Subcutaneous abdominal adipose tissue (tissue), 5 donors: Measurements from ENCODE around the gene NDUFB11.

Source experiments
- H3K27ac ChIP-seq: one replicate; pipeline ENCODE4 v1.7.0; 2013; ENCODE audit warnings: low read depth, mild to moderate bottlenecking, inconsistent platforms, low read length, moderate library complexity
- H3K27me3 ChIP-seq, 5 donors: one replicate each; pipeline ENCODE4 v1.7.0; 2013; ENCODE audit warnings: low read length in 5 of 5, inconsistent platforms in 1 of 5; ENCODE audit not compliant: control insufficient read depth in 5 of 5, insufficient read depth in 4 of 5
- H3K36me3 ChIP-seq, 5 donors: one replicate each; pipeline ENCODE4 v1.7.0; 2013; ENCODE audit warnings: low read length in 5 of 5; ENCODE audit not compliant: control insufficient read depth in 5 of 5, insufficient read depth in 5 of 5
- H3K4me1 ChIP-seq, 5 donors: one replicate each; pipeline ENCODE4 v1.7.0; 2013; ENCODE audit warnings: low read length in 5 of 5, mild to moderate bottlenecking in 3 of 5, moderate library complexity in 1 of 5; ENCODE audit not compliant: control insufficient read depth in 5 of 5, insufficient read depth in 5 of 5
- H3K4me3 ChIP-seq, 5 donors: one replicate each; pipeline ENCODE4 v1.7.0; 2013; ENCODE audit warnings: low read length in 5 of 5, low read depth in 1 of 5
- H3K9ac ChIP-seq, 5 donors: one replicate each; pipeline ENCODE4 v1.7.0; 2013; ENCODE audit warnings: low read length in 5 of 5, mild to moderate bottlenecking in 4 of 5, moderate library complexity in 3 of 5
- H3K9me3 ChIP-seq, 5 donors: one replicate each; pipeline ENCODE4 v1.7.0; 2013; ENCODE audit warnings: low read length in 5 of 5; ENCODE audit not compliant: control insufficient read depth in 5 of 5
- donor health status: healthy.
- donor health status: healthy.
- donor health status: healthy.
- donor health status: healthy.
- donor health status: healthy.

NDUFB11 gene

DNA sequence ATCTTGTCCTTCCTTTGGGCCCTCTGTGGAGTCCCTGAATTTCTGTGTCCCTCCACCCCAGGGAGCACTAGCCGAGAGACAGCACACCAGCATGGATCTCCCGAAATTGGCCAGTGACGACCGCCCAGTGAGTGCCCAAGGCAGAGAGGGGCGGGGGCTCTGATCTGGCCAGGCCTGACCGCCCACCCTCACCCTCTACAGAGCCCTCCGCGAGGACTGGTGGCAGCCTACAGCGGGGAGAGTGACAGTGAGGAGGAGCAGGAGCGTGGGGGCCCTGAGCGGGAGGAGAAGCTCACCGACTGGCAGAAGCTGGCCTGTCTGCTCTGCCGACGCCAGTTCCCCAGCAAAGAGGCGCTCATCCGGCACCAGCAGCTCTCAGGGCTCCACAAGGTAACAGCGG is 40.7 kb upstream of the NDUFB11 start:
- Histone ChIP-seq H3K4me1 (peaks cover 0 to under 1% (median 0%) of the 10 kb centered on the region in 5 donors), H3K9ac (no peak overlapping the region), H3K27ac (no peak overlapping the region), H3K36me3 (peaks cover 0 to 62% (median 50%) of the 10 kb centered on the region in 5 donors), H3K4me3 (no peak overlapping the region), H3K27me3 (peaks cover 0 to 39% (median 20%) of the 10 kb centered on the region in 5 donors), H3K9me3 (no peaks in the 10 kb centered on the region)

DNA sequence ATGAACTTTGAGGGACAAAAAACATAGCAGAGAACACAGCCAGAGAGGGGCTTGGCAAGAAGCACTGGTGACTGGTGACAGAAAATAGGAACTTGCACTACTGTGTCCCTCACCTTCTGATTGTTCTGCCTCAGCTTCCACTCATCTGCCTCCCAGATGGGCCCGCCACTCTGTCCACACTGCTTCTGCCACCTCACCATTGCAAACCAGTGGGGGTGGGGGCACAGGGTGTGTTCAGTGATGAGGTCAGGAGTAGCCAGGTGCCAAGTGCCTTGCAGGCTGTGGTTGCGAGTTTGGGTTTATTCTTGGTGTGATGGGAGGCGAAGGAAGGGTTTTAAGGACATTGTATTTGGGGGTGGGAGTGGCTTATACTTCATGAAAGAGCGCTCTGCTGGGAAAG is 40.0 kb upstream of the NDUFB11 start:
- Histone ChIP-seq H3K9ac (no peak overlapping the region), H3K36me3 (peaks cover 0 to 68% (median 53%) of the 10 kb centered on the region in 5 donors), H3K4me3 (no peak overlapping the region), H3K27ac (no peak overlapping the region), H3K9me3 (no peaks in the 10 kb centered on the region), H3K4me1 (peaks cover 0 to 2% (median 0%) of the 10 kb centered on the region in 5 donors), H3K27me3 (peaks cover 0 to 41% (median 23%) of the 10 kb centered on the region in 5 donors)

DNA sequence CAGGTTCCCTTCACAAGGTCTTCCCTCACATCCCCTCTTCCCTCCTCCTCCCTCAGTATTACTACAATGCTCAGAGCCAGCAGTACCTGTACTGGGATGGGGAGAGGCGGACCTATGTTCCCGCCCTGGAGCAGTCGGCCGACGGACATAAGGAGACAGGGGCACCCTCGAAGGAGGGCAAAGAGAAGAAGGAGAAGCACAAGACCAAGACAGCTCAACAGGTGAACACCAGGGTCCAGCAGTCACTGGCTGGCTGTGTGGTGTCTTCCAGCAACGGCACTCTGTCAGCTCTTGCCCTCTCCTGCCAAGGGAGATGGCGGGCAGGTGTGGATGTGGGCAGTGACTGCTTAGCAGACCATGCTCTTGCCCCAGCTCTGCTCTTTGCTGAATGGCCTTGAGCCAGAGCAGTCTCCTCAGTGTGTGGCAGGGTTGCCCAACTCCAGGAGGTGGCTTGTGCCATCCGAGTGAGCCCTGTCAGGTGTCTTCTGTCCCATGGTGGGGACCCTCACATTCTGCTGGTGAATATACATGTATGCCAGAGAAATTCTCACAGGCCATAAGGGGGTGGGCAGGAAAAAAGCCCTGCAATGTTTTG is 37.7 kb upstream of the NDUFB11 start:
- Histone ChIP-seq H3K27me3 (peaks cover 0 to 49% (median 31%) of the 10 kb centered on the region in 5 donors), H3K9me3 (no peaks in the 10 kb centered on the region), H3K4me3 (no peak overlapping the region), H3K9ac (no peak overlapping the region), H3K27ac (no peak overlapping the region), H3K4me1 (peaks cover 0 to 7% (median 0%) of the 10 kb centered on the region in 5 donors), H3K36me3 (peaks cover 0 to 89% (median 70%) of the 10 kb centered on the region in 5 donors)

DNA sequence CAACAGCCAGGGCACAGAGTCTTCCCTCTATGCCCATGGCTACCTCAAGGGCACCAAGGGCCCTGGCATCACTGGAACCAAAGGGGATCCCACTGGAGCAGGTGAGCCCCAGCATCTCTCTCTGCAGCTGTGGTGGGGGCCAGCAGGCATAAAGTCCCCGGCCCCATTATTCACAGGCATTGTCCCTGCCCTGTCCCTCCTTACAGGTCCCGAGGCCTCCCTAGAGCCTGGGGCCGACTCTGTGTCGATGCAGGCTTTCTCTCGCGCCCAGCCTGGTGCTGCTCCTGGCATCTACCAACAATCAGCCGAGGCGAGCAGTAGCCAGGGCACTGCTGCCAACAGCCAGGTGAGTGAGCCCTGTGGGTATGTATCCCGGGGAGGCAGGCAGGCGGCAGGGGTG is 36.8 kb upstream of the NDUFB11 start:
- no peaks in the 10 kb centered on the region for H3K9me3 ChIP-seq
- H3K27ac ChIP-seq: no peak overlapping the region
- peaks cover 0 to 48% (median 31%) of the 10 kb centered on the region in 5 donors for H3K27me3 ChIP-seq
- H3K9ac ChIP-seq: no peak overlapping the region
- H3K4me1 ChIP-seq: peaks cover 0 to 7% (median 0%) of the 10 kb centered on the region in 5 donors
- peaks cover 0 to 89% (median 73%) of the 10 kb centered on the region in 5 donors for H3K36me3 ChIP-seq
- no peak overlapping the region for H3K4me3 ChIP-seq

DNA sequence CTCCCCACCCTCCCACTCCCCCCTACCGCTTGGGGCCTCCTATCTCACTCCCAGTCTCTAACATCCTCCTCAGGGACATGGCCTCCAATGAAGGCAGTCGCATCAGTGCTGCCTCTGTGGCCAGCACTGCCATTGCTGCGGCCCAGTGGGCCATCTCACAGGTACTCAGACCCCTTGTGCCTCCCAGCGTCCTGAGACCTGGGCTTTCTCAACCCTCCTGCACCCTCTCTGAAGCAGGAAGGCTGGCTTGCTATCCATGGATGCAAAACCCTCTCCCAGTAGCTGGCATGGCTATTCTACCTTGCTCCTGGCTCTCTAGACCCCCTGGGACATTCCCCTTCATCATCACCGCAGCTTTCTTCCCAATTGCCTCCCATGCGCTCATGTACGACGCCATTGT is 35.8 kb upstream of the NDUFB11 start:
- H3K9ac ChIP-seq: no peak overlapping the region
- peaks cover 0 to 45% (median 28%) of the 10 kb centered on the region in 5 donors for H3K27me3 ChIP-seq
- peaks cover 0 to 7% (median 0%) of the 10 kb centered on the region in 5 donors for H3K4me1 ChIP-seq
- peaks cover 0 to 89% (median 73%) of the 10 kb centered on the region in 5 donors for H3K36me3 ChIP-seq
- H3K4me3 ChIP-seq: no peak overlapping the region
- H3K9me3 ChIP-seq: no peaks in the 10 kb centered on the region
- H3K27ac ChIP-seq: no peak overlapping the region

DNA sequence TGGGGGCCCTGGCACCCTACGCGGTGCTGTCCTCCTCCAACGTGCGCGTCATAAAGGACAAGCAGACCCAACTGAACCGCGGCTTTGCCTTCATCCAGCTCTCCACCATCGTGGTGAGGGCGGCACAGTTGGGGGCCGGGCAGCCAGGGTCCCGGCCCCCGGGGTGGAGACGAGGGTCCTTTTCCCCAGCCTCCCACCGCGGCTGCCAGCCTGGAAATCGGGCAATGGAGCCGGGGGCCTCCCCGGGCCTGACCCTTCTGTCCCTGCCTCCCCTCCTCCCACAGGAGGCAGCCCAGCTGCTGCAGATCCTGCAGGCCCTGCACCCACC is 35.4 kb upstream of the NDUFB11 start:
- H3K4me3 ChIP-seq: no peak overlapping the region
- peaks cover 0 to 44% (median 29%) of the 10 kb centered on the region in 5 donors for H3K27me3 ChIP-seq
- H3K9ac ChIP-seq: no peak overlapping the region
- no peaks in the 10 kb centered on the region for H3K9me3 ChIP-seq
- peaks cover 0 to 7% (median 0%) of the 10 kb centered on the region in 5 donors for H3K4me1 ChIP-seq
- H3K36me3 ChIP-seq: peaks cover 0 to 89% (median 73%) of the 10 kb centered on the region in 5 donors
- H3K27ac ChIP-seq: no peak overlapping the region

DNA sequence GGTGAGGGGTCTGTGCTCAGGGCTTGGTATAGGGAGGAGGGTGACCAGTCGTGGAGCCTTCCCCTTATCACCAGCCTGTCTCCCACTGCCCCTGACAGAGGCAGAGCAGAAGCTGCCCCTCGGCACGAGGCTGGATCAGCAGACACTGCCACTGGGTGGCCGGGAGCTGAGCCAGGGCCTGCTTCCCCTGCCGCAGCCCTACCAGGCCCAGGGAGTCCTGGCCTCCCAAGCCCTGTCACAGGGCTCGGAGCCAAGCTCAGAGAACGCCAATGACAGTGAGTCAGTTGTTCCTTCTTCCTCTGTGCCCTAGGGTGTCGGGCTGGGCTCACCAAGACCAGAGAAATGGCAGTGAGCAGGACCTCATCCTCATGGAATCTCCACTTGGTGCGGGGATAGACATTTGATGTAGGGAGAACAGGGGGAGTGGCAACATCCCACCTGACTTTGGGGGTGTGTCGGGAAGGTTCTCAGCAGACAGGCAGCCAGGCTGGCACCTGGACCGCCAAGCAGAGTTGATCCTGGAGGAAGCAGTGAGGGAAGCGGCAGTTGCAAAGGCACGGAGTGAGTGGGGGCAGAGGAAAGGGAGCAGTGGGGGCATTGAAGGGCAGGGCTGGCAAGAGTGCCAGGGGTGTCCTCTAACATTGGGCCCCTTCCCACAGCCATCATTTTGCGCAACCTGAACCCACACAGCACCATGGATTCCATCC is 34.9 kb upstream of the NDUFB11 start:
- Histone ChIP-seq H3K4me1 (peaks cover 0 to 7% (median 0%) of the 10 kb centered on the region in 5 donors), H3K36me3 (peaks cover 0 to 89% (median 73%) of the 10 kb centered on the region in 5 donors), H3K4me3 (no peak overlapping the region), H3K9me3 (no peaks in the 10 kb centered on the region), H3K27ac (no peak overlapping the region), H3K9ac (no peak overlapping the region), H3K27me3 (peaks cover 0 to 42% (median 27%) of the 10 kb centered on the region in 5 donors)

DNA sequence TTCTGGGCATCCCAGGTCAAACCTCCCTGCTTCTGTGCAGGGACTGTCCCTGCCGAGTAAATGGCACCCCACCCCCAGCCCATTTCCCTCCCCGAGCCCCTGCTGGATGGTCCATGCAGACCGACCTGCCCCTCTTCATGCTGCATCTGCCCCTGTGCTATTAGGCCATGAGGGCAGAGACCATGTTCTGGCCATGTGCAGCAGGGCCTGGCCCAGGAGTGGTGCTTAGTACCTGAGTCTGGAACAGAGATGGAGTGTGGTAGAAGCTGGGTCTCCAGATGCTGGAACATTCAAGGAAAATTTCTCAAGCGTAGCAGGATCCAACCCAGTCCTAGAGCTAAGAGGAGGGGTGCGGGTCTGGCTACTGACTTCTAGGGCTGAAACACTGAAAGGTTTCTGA is 33.8 kb upstream of the NDUFB11 start:
- H3K27ac ChIP-seq: no peak overlapping the region
- H3K36me3 ChIP-seq: peaks cover 0 to 90% (median 80%) of the 10 kb centered on the region in 5 donors
- no peak overlapping the region for H3K9ac ChIP-seq
- H3K4me1 ChIP-seq: peaks cover 0 to 7% (median 0%) of the 10 kb centered on the region in 5 donors
- no peaks in the 10 kb centered on the region for H3K9me3 ChIP-seq
- H3K27me3 ChIP-seq: peaks cover 0 to 43% (median 29%) of the 10 kb centered on the region in 5 donors
- H3K4me3 ChIP-seq: no peak overlapping the region

DNA sequence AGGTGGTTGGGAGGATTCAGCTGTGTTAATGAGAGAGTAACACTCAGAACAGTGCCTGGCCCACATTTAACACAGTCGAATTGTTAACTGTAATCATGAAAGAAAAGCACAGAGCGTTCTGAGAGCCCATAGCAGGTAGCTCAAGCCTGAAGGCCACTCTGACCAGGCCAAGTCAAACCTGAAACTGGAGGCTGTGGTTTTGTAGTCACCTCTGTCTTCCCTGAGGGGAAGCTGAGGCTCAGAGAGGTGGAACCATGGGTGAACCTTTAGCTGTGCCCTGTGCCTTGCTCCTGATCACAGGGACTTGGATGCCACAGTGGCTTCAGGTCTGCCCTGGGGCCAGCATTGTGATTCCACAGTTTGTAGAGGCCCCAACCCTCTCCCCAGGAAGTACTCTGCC is 32.6 kb upstream of the NDUFB11 start:
- peaks cover 0 to 7% (median 0%) of the 10 kb centered on the region in 5 donors for H3K4me1 ChIP-seq
- H3K36me3 ChIP-seq: peaks cover 0 to 90% (median 83%) of the 10 kb centered on the region in 5 donors
- peaks cover 0 to 44% (median 34%) of the 10 kb centered on the region in 5 donors for H3K27me3 ChIP-seq
- H3K27ac ChIP-seq: no peak overlapping the region
- H3K4me3 ChIP-seq: no peak overlapping the region
- no peak overlapping the region for H3K9ac ChIP-seq
- no peaks in the 10 kb centered on the region for H3K9me3 ChIP-seq

DNA sequence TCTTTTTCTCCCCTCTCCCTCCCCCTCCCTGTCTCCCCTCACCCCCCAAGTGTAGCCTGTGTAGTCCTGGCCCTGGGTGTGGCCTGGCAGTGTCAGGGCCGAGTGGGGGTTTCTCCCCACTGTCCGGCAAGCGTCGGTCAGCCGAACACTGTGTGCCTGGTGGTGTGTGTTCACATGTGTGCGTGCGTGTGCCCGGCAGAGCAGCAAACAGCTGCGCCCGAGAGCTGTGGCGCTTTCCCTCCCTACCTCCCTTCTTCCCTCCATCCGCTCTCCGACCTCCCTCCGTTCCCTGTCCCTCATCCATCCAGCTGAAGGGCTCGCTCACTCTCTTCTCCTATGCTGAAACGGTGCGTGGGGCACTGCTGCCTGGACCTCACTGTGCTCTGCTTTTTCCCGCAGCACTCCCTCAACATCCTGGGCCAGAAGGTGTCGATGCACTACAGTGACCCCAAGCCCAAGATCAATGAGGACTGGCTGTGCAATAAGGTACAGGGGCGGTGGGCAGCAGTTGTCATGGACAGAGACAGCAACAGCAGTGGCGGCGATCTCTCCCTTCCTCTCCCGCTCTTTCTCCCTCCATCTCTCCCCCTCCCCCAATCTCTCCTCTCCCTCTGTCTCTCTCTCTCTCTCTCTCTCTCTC is 31.7 kb upstream of the NDUFB11 start:
- peaks cover 0 to 7% (median 0%) of the 10 kb centered on the region in 5 donors for H3K4me1 ChIP-seq
- no peaks in the 10 kb centered on the region for H3K9me3 ChIP-seq
- H3K4me3 ChIP-seq: no peak overlapping the region
- H3K9ac ChIP-seq: no peak overlapping the region
- H3K27ac ChIP-seq: no peak overlapping the region
- peaks cover 0 to 36% (median 35%) of the 10 kb centered on the region in 5 donors for H3K27me3 ChIP-seq
- peaks cover 0 to 89% (median 80%) of the 10 kb centered on the region in 5 donors for H3K36me3 ChIP-seq
